Neural cell (in vitro differentiated cells): ENCODE measurements around the gene NRBP1. TPM values are rescaled to one million over a fixed set of nuclear protein-coding genes. Genes with fewer than 3 reads are reported as not detected.

Source experiments
- H2AFZ ChIP-seq: fragments of 200-600, 300-800 bp; sonication (generic), shearing (Covaris generic); 2 replicates; pipeline ENCODE4 v1.6.0; 2014; ENCODE audit warnings: low read depth, mild to moderate bottlenecking, antibody characterized with exemption, low read length, moderate library complexity
- H3F3A ChIP-seq: fragments of 200-600 bp; shearing (Covaris generic); 2 replicates; pipeline ENCODE4 v1.6.1; 2016; ENCODE audit warnings: mild to moderate bottlenecking, moderate library complexity, mixed read lengths, antibody characterized with exemption, low read length; ENCODE audit not compliant: insufficient read depth, poor library complexity, severe bottlenecking
- H3K27ac ChIP-seq: fragments of 200-600, 300-800 bp; sonication (generic), shearing (Covaris generic); 2 replicates; pipeline ENCODE4 v1.5.1; 2014; ENCODE audit warnings: mild to moderate bottlenecking, low read length, moderate library complexity
- H3K27me3 ChIP-seq: fragments of 300-800, 200-600 bp; sonication (generic), shearing (Covaris generic); 2 replicates; pipeline ENCODE4 v1.6.0; 2014; ENCODE audit warnings: mild to moderate bottlenecking, low read depth, low read length, moderate library complexity; ENCODE audit not compliant: insufficient read depth
- H3K36me3 ChIP-seq: fragments of 300-800, 200-600 bp; sonication (generic), shearing (Covaris generic); 2 replicates; pipeline ENCODE4 v1.5.1; 2014; ENCODE audit warnings: mild to moderate bottlenecking, antibody characterized with exemption, low read length, moderate library complexity; ENCODE audit not compliant: insufficient read depth
- H3K4me2 ChIP-seq: fragments of 300-800, 200-600 bp; sonication (generic), shearing (Covaris generic); 2 replicates; pipeline ENCODE4 v1.6.0; 2014; ENCODE audit warnings: mild to moderate bottlenecking, low read length
- H3K4me3 ChIP-seq: fragments of 300-800, 200-600 bp; sonication (generic), shearing (Covaris generic); 2 replicates; pipeline ENCODE4 v1.5.1; 2014; ENCODE audit warnings: mild to moderate bottlenecking, low read length, moderate library complexity
- H3K79me2 ChIP-seq: fragments of 200-600 bp; shearing (Covaris generic); replicated peaks from 2 replicates; pipeline ENCODE4 v1.6.0; 2014; ENCODE audit warnings: mild to moderate bottlenecking, low read length, moderate library complexity; ENCODE audit not compliant: insufficient read depth
- H3K9ac ChIP-seq: fragments of 300-800, 200-600 bp; sonication (generic), shearing (Covaris generic); 2 replicates; pipeline ENCODE4 v1.6.1; 2016; ENCODE audit warnings: mild to moderate bottlenecking, low read length, mixed read lengths
- H3K9me2 ChIP-seq: fragments of 200-600 bp; shearing (Covaris generic); 2 replicates; pipeline ENCODE4 v1.6.1; 2016; ENCODE audit warnings: mild to moderate bottlenecking, low read length, mixed read lengths; ENCODE audit not compliant: insufficient read depth
- H3K9me3 ChIP-seq: fragments of 200-600, 300-800 bp; sonication (generic), shearing (Covaris generic); 2 replicates; pipeline ENCODE4 v1.6.1; 2016; ENCODE audit warnings: mild to moderate bottlenecking, mixed run types, low read length, moderate library complexity, mixed read lengths
- H4K20me1 ChIP-seq: fragments of 200-600 bp; shearing (Covaris generic); 2 replicates; pipeline ENCODE4 v1.6.1; 2016; ENCODE audit warnings: mild to moderate bottlenecking, mixed run types; ENCODE audit not compliant: insufficient read depth
- CTCF ChIP-seq: fragments of 450-650 bp; IDR thresholded peaks from 2 replicates; pipeline ENCODE4 v1.5.1; 2014; ENCODE audit warnings: antibody characterized with exemption, mild to moderate bottlenecking, moderate library complexity; ENCODE audit not compliant: poor library complexity, severe bottlenecking
- EP300 ChIP-seq: fragments of 450-650 bp; conservative IDR thresholded peaks from 2 replicates; pipeline ENCODE4 v1.6.1; 2014; ENCODE audit warnings: antibody characterized with exemption, mild to moderate bottlenecking, moderate library complexity; ENCODE audit not compliant: poor library complexity, severe bottlenecking
- EZH2 ChIP-seq: fragments of 200-600, 300-800 bp; shearing (Covaris generic), sonication (generic); IDR thresholded peaks from 2 replicates; pipeline ENCODE4 v1.6.1; 2014; ENCODE audit warnings: antibody characterized with exemption, low read length, borderline replicate concordance, mild to moderate bottlenecking; ENCODE audit not compliant: insufficient read depth, poor library complexity, severe bottlenecking
- MXI1 ChIP-seq: fragments of 450-650 bp; conservative IDR thresholded peaks from 2 replicates; pipeline ENCODE4 v1.6.1; 2014; ENCODE audit warnings: antibody characterized with exemption, mild to moderate bottlenecking; ENCODE audit not compliant: poor library complexity, severe bottlenecking
- POLR2AphosphoS5 ChIP-seq: IDR thresholded peaks from 2 replicates; pipeline ENCODE4 v1.6.1; 2012
- RAD21 ChIP-seq: fragments of 450-650 bp; conservative IDR thresholded peaks from 2 replicates; pipeline ENCODE4 v1.6.1; 2014; ENCODE audit warnings: antibody characterized with exemption, mild to moderate bottlenecking, moderate library complexity
- REST ChIP-seq: IDR thresholded peaks from 2 replicates; pipeline ENCODE4 v1.6.1; 2012; ENCODE audit warnings: borderline replicate concordance
- SMC3 ChIP-seq: fragments of 450-650 bp; conservative IDR thresholded peaks from 2 replicates; pipeline ENCODE4 v1.6.1; 2014; ENCODE audit warnings: antibody characterized with exemption, mild to moderate bottlenecking, moderate library complexity; ENCODE audit not compliant: poor library complexity
- TAF1 ChIP-seq: IDR thresholded peaks from 2 replicates; pipeline ENCODE4 v1.6.1; 2012; ENCODE audit warnings: low read depth
- polyA plus RNA-seq: library from polyadenylated mRNA; depleted of rRNA; stranded (reverse); fragments of >200 nt; gene quantifications from 2 replicates; pipeline ENCODE4 v1.2.3, GENCODE V29; 2014

NRBP1 gene
- polyA plus RNA-seq, 1 donor from 2014 or later = 115 TPM

- Histone ChIP-seq H3K4me2 (no peak overlapping the region), H4K20me1 (no peaks in the 10 kb centered on the region), H3K27me3 (no peaks in the 10 kb centered on the region), H2AFZ (no peak overlapping the region), H3K27ac (no peak overlapping the region), H3K4me3 (no peak overlapping the region), H3K79me2 (no peaks in the 10 kb centered on the region), H3F3A (no peaks in the 10 kb centered on the region), H3K36me3 (no peaks in the 10 kb centered on the region), H3K9me2 (no peaks in the 10 kb centered on the region), H3K9ac (no peak overlapping the region), H3K9me3 (no peaks in the 10 kb centered on the region)
- TF ChIP-seq EZH2 (no peak), SMC3 (no peak), REST (no peak), EP300 (no peak), TAF1 (no peak), POLR2AphosphoS5 (no peak), RAD21 (no peak), MXI1 (no peak), CTCF (no peak)
Measured at GRCh38 chr2:27416151-27416550, 12.3 kb upstream of the NRBP1 start.

GRCh38 chr2:27420996-27421395 is 7.4 kb upstream of the NRBP1 start:
- Histone ChIP-seq H3K9me2 (no peaks in the 10 kb centered on the region), H3K9ac (no peak overlapping the region), H3K79me2 (no peaks in the 10 kb centered on the region), H3K4me2 (no peak overlapping the region), H2AFZ (no peak overlapping the region), H3K36me3 (no peaks in the 10 kb centered on the region), H3K9me3 (no peaks in the 10 kb centered on the region), H3K27me3 (no peaks in the 10 kb centered on the region), H3F3A (no peaks in the 10 kb centered on the region), H4K20me1 (no peaks in the 10 kb centered on the region), H3K4me3 (no peak overlapping the region), H3K27ac (no peak overlapping the region)
- TF ChIP-seq CTCF (no peak), EZH2 (no peak), SMC3 (no peak), POLR2AphosphoS5 (no peak), REST (no peak)
